GM12872 (cell line): ENCODE measurements around the gene DPF1.

Experiments used
- TF ChIP-seq, protein P1 (sequence below): IDR thresholded peaks from 3 replicates; pipeline ENCODE4 v1.5.1; 2011; ENCODE audit warnings: low read depth, mild to moderate bottlenecking, low read length, moderate library complexity; ENCODE audit not compliant: insufficient read depth

Gene DPF1

DNA sequence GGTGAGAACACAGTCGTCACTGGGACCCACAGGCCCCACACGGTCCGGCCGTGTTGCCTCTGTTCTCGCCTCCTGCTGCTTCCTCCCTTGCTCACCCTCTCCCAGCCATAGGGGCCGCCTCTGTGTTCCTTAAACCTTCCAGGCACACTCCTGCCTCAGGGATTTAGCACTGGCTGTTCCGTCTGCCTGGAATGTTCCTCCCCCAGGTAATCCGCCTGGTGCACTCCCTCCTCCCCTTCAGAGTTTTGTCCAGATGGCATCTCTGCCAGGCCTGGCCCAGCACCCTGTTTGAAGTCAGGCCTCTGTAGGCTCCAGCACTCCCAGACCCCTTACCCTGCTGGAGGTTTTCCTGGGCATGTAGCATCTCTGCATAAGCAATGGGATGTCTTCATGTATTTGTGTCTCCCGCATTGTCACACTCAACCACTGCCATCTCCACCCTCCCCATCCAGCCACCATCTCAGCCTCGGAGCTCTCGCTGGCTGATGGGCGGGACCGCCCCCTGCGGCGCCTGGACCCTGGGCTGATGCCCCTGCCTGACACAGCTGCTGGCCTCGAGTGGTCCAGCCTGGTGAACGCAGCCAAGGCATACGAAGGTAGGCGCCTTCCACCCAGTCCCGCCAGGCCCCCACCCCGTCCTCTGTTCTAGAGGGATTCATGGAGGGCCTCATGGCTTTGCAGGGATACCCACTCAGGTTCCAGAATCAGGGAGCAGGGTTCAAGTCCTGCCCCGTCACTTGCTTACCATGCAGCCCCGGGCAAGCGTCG is 25.9 kb downstream of the DPF1 start:
- TF ChIP-seq, protein P1, sequence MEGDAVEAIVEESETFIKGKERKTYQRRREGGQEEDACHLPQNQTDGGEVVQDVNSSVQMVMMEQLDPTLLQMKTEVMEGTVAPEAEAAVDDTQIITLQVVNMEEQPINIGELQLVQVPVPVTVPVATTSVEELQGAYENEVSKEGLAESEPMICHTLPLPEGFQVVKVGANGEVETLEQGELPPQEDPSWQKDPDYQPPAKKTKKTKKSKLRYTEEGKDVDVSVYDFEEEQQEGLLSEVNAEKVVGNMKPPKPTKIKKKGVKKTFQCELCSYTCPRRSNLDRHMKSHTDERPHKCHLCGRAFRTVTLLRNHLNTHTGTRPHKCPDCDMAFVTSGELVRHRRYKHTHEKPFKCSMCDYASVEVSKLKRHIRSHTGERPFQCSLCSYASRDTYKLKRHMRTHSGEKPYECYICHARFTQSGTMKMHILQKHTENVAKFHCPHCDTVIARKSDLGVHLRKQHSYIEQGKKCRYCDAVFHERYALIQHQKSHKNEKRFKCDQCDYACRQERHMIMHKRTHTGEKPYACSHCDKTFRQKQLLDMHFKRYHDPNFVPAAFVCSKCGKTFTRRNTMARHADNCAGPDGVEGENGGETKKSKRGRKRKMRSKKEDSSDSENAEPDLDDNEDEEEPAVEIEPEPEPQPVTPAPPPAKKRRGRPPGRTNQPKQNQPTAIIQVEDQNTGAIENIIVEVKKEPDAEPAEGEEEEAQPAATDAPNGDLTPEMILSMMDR: no peak

DNA sequence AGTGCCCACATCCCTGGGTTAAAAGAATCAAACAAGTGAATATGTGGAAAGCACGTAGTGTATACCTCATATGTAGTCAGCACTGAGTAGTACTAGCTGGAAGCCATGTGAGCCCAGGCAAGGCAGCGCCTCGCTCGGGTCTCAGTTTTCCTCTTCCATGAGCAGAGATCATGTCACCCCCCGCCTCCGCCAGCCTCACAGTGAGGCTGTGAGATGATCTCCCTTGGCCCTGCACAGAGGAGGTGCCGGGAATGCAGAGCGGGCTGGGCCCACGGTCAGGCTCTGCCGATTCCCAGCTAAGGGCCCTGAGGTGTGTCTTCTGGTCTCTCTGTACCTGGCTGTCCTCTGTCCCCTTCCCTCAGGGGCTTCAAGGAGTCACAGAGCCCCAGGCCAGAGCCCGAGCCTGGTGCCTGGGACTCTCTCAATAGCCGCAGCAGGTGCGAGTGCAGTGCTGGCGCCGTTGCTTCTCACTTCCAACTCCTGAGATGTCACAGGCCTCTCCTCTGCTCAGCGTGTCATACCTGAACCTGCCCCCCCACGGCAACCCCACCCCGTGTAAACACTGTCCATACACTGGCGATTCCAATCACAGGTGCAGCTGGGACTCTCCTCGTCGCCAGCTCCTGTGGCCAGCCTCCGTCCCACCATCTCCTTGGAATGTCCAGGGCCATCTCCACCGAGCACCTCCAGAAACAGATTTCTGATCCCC is 26.9 kb downstream of the DPF1 start:
- TF ChIP-seq, protein P1: no peak

DNA sequence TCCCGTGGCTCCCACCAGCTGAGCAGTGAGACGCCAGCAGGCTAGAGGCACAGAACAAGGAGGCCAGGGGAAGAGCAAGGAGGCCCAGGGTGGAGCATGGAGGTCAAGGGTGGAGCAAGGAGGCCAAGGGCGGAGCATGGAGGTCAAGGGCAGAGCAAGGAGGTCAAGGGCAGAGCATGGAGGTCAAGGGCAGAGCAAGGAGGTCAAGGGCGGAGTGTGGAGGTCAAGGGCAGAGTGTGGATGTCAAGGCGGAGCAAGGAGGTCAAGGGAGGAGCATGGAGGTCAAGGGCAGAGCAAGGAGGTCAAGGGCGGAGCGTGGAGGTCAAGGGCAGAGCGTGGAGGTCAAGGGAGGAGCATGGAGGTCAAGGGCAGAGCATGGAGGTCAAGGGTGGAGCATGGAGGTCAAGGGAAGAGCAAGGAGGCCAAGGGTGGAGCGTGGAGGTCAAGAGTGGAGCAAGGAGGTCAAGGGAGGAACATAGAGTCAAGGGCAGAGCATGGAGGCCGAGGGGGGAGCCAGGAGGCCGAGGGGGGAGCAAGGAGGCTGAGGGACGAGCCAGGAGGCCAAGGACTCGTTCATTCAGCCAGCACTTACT is 27.7 kb downstream of the DPF1 start:
- TF ChIP-seq, protein P1: no peak

DNA sequence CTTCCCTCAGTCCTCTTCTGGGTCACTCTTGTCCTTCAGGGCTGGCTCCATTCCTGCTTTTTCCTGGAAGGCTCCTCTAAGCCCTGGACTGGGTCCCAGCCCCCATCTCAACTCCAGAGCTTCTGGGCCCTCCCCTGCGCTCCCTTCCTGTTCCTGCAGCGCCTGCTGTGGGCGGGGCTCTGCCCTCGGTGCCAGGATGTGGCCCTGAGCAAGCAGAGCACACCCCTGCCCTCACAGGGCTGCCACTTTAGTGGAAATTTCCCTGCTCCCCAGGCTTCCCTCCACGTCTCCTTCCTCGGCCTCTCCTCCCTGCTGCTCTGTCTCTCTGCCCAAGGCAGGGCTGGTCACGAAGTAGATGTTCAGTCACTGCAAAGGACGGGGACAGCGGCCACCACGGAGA is 28.8 kb downstream of the DPF1 start:
- TF ChIP-seq, protein P1: no peak

DNA sequence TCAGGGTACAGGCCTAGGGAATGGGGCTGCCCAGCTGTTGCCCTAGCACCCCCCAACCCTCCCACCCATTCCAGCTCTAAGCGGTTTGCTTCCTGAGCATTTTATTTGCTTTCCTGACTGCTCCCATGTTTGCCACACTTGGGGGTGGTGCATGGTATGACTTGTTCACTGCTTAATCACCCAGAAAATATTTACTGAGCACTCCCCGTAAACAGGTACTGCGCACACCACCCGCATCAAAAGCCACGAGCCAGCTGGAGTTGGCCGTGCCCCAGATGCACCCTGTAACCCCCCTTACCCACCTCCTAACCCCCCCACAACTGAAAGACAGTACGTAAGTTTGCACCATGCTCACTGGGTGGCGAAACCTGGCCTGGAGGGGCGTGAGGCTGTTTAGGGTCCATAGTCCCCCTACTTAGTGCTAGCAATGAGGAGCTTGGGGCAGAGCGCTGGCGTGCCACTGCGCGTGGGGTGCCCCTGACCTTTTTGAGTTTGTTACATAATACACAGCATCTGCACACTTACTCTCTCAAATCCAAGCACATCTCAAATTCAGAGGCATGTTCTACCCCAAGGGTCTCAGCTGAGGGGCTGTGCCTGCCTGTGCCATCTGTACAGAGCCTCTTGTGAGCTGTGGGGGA is 29.8 kb downstream of the DPF1 start:
- TF ChIP-seq, protein P1: no peak

DNA sequence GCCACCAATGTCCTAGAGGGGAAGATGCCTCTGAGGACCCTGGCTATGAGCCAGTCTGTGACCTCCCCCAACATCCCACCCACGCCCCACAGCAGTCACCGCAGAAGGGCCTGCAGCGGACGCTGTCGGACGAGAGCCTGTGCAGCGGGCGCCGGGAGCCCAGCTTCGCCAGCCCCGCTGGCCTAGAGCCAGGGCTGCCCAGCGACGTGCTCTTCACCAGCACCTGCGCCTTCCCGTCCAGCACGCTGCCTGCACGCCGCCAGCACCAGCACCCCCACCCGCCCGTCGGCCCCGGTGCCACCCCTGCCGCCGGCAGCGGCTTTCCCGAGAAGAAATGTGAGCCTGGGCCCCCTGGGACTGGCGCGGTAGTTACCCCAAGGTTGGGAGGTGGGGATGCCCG is 30.6 kb downstream of the DPF1 start:
- TF ChIP-seq, protein P1: no peak

DNA sequence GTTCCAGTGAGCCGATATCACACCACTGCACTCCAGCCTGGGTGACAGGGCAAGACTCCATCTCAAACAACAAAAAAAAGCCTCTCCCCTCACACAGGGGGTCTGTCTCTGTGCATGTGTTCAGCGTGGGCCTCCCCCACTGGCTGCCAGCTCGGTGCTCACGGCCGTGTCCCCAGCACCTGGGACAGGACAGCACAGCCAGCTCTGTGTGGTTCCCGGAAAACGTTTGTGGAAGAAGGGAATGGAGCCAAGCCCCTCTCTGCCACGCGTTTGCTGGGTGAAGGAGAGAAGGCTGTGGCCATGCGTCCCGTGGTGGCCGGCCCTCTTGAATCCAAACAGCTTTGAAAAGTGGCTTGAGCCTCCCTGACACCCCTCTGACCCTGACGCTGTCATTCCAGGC is 32.3 kb downstream of the DPF1 start:
- TF ChIP-seq, protein P1: no peak
